ENCODE data around the gene RAD18. TPM values are rescaled to one million over a fixed set of nuclear protein-coding genes. Genes with fewer than 3 reads are reported as not detected.

RAD18 gene
- total RNA-seq, 2 experiments from 2014 or later: 39.9 to 44.8 TPM

DNA sequence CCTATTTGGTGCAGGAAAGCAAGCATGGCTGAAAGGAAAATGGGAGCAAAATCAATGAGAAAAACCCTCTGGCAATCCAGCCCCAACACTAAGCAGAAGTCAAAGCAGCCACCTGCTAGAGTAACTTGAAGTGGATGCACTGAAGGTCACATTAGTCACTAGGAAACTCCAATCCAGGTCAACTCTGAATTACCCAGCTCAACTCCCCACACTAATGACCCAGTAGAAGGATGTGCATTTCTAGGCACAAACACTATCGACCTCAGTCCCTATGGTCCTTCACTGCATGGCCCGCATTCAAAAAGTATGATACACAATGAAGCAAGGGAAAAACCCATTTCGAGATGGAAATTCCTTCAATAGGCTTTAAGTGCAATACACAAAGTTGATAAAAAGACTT lies 80.6 kb downstream of the RAD18 start:
- TF ChIP-seq EZH2phosphoT487 (IDR thresholded peaks at IDR 0.05; ENCODE audit: borderline replicate concordance, low read depth, low read length) (no peak), CTCF (conservative IDR thresholded peaks at IDR 0.05; ENCODE audit: low read length) (no peak)
- DNase-seq (ENCODE audit: low spot score): no peak
- BruUV-seq (replicated peaks): no TSS peak
- Histone ChIP-seq H3K36me3 (ENCODE audit: insufficient read depth, low read length) (peaks cover 90% of the 10 kb centered on the region), H3K4me2 (ENCODE audit: low read length) (no peak overlapping the region), H3K79me2 (ENCODE audit: insufficient read depth, low read depth, low read length) (no peaks in the 10 kb centered on the region), H3K9me2 (ENCODE audit: insufficient read depth, low read length) (no peaks in the 10 kb centered on the region), H2AFZ (ENCODE audit: low read length) (no peak overlapping the region), H3K27ac (ENCODE audit: low read depth, low read length, poor library complexity, severe bottlenecking) (no peak overlapping the region), H4K20me1 (ENCODE audit: insufficient read depth, low read length) (no peaks in the 10 kb centered on the region), H3K4me3 (ENCODE audit: low read depth, low read length, poor library complexity, severe bottlenecking) (no peak overlapping the region), H3K4me1 (ENCODE audit: insufficient read depth, low read length, poor library complexity, severe bottlenecking) (no peaks in the 10 kb centered on the region), H3K9me3 (ENCODE audit: low read length) (no peaks in the 10 kb centered on the region)
- POLR2A ChIA-PET: interaction anchor here (1.4 kb wide), 1 partner anchor 11 kb away, joined by 4 read pairs; no protein-coding TSS in a partner anchor
- CTCF ChIA-PET (ENCODE audit: unreplicated experiment): interaction anchor here (0.5 kb wide), 1 partner anchor 112 kb away, joined by 3 read pairs; no protein-coding TSS in a partner anchor
- intact Hi-C loops (cut with micrococcal nuclease; ENCODE audit: unreplicated experiment): no loop called here

DNA sequence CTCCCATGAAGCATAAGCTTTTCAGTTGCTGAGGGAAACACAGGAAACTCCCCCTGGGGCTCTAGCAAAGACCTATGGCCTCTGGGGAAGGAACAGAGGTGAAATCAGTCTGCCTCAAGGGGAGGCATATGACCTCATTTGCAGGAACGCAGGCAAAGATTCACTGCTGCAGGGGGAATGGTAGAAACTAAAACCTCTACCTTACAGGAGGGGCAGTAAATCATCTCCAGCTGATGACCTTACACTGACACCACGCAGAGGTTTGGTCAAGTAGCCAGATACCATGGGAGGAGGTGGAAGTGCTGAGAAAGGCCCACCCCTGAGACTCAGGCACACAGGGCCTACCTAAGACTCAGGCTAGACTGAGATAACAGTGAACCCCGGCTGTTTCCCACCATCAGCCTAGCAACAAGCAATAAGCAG lies 81.1 kb downstream of the RAD18 start:
- Histone ChIP-seq H3K9me2 (ENCODE audit: insufficient read depth, low read length) (no peaks in the 10 kb centered on the region), H3K4me3 (ENCODE audit: low read depth, low read length, poor library complexity, severe bottlenecking) (no peak overlapping the region), H3K27ac (ENCODE audit: low read depth, low read length, poor library complexity, severe bottlenecking) (no peak overlapping the region), H2AFZ (ENCODE audit: low read length) (no peak overlapping the region), H4K20me1 (ENCODE audit: insufficient read depth, low read length) (no peaks in the 10 kb centered on the region), H3K4me2 (ENCODE audit: low read length) (no peak overlapping the region), H3K79me2 (ENCODE audit: insufficient read depth, low read depth, low read length) (no peaks in the 10 kb centered on the region), H3K9me3 (ENCODE audit: low read length) (no peaks in the 10 kb centered on the region), H3K4me1 (ENCODE audit: insufficient read depth, low read length, poor library complexity, severe bottlenecking) (no peaks in the 10 kb centered on the region), H3K36me3 (ENCODE audit: insufficient read depth, low read length) (peaks cover 91% of the 10 kb centered on the region)
- BruUV-seq (replicated peaks): no TSS peak
- TF ChIP-seq EZH2phosphoT487 (IDR thresholded peaks at IDR 0.05; ENCODE audit: borderline replicate concordance, low read depth, low read length) (no peak), CTCF (conservative IDR thresholded peaks at IDR 0.05; ENCODE audit: low read length) (no peak)
- POLR2A ChIA-PET: interaction anchor here (1.4 kb wide), 1 partner anchor 12 kb away, joined by 4 read pairs; no protein-coding TSS in a partner anchor
- CTCF ChIA-PET (ENCODE audit: unreplicated experiment): interaction anchor here (0.5 kb wide), 1 partner anchor 113 kb away, joined by 3 read pairs; no protein-coding TSS in a partner anchor
- intact Hi-C loops (cut with micrococcal nuclease; ENCODE audit: unreplicated experiment): no loop called here
- DNase-seq (ENCODE audit: low spot score): no peak

DNA sequence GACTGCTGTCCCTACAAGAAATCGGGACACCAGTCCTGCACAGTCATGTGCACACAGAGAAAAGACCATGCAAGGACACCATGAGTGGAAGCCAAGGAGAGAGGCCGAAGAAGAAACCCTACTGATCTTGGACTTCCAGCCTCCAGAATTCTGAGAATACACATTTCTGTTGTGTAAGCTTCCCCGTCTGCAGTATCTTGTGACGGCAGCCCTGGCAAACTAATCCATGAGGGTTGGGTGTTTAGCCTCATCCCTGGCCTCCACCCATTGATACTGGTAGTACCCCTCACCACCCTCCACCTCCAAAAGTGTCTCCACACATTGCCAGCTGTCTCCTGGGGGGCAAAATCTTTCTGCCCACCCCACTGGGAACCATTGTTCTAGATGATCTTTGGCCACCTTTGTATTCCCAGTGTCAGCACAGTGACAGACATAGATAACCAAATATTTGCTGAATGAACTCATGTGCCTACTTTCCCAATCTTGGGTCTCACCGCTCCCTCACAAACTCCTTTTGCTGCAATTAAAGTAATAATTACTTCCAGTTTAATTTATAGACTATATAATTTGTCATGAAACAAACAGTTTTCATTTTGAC lies 83.8 kb downstream of the RAD18 start:
- intact Hi-C loops (cut with micrococcal nuclease; ENCODE audit: unreplicated experiment): no loop called here
- Histone ChIP-seq H3K27ac (ENCODE audit: low read depth, low read length, poor library complexity, severe bottlenecking) (no peak overlapping the region), H3K4me3 (ENCODE audit: low read depth, low read length, poor library complexity, severe bottlenecking) (no peak overlapping the region), H3K9me2 (ENCODE audit: insufficient read depth, low read length) (no peaks in the 10 kb centered on the region), H3K36me3 (ENCODE audit: insufficient read depth, low read length) (peaks cover 81% of the 10 kb centered on the region), H4K20me1 (ENCODE audit: insufficient read depth, low read length) (no peaks in the 10 kb centered on the region), H2AFZ (ENCODE audit: low read length) (no peak overlapping the region), H3K4me2 (ENCODE audit: low read length) (no peak overlapping the region), H3K9me3 (ENCODE audit: low read length) (no peaks in the 10 kb centered on the region), H3K4me1 (ENCODE audit: insufficient read depth, low read length, poor library complexity, severe bottlenecking) (no peaks in the 10 kb centered on the region), H3K79me2 (ENCODE audit: insufficient read depth, low read depth, low read length) (no peaks in the 10 kb centered on the region)
- BruUV-seq (replicated peaks): no TSS peak
- DNase-seq (ENCODE audit: low spot score): no peak
- ChIA-PET CTCF (ENCODE audit: unreplicated experiment) (no interaction called here), POLR2A (no interaction called here)
- no peak for TF ChIP-seq EZH2phosphoT487 (IDR thresholded peaks at IDR 0.05; ENCODE audit: borderline replicate concordance, low read depth, low read length)
- TF ChIP-seq CTCF (conservative IDR thresholded peaks at IDR 0.05; ENCODE audit: low read length): no peak
